Measurements from ENCODE around the gene LFNG. TPM values are rescaled to one million over a fixed set of nuclear protein-coding genes. Genes with fewer than 3 reads are reported as not detected.

The LFNG gene
- total RNA-seq, 1 donor from 2014 or later, result 58.0 TPM

- Histone ChIP-seq H3F3A (ENCODE audit: low read depth) (peaks cover 27% of the 10 kb centered on the region), H3K27me3 (no peaks in the 10 kb centered on the region), H3K36me3 (no peaks in the 10 kb centered on the region), H3K4me3 (no peak overlapping the region), H3K9me3 (ENCODE audit: low read depth) (no peaks in the 10 kb centered on the region), H3K27ac (no peak overlapping the region), H3K9ac (no peak overlapping the region), H3K4me1 (peaks cover 32% of the 10 kb centered on the region), H3K79me2 (ENCODE audit: low read depth) (peaks cover 6% of the 10 kb centered on the region), H3K4me2 (no peak overlapping the region), H2AFZ (replicated peaks) (no peak overlapping the region), H4K20me1 (ENCODE audit: low read depth) (peaks cover 4% of the 10 kb centered on the region)
- Mint-ChIP-seq H3K4me1 (peaks cover 54% of the 10 kb centered on the region), H3K27me3 (ENCODE audit: insufficient read depth, low read depth) (no peaks in the 10 kb centered on the region), H3K9me3 (no peaks in the 10 kb centered on the region), H3K36me3 (peaks cover 9% of the 10 kb centered on the region), H3K4me3 (peak overlapping the region; percentile 57), H3K27ac (no peak overlapping the region)
- DNase-seq (ENCODE audit: low spot score), result no peak
- TF ChIP-seq EZH2phosphoT487 (IDR thresholded peaks at IDR 0.05) (no peak), CTCF (IDR thresholded peaks at IDR 0.05) (no peak), EZH2 (IDR thresholded peaks at IDR 0.05) (no peak)
These were observed 46.8 kb downstream of the LFNG start for GRCh38 chr7:2566348-2566889.

GRCh38 chr7:2566890-2567678 lies 47.5 kb downstream of the LFNG start:
- no peaks in the 10 kb centered on the region for H3K9me3 Mint-ChIP-seq
- DNase-seq (ENCODE audit: low spot score), result no peak
- Histone ChIP-seq H2AFZ (replicated peaks) (no peak overlapping the region), H3K9me3 (ENCODE audit: low read depth) (no peaks in the 10 kb centered on the region), H3K4me1 (peaks cover 32% of the 10 kb centered on the region), H3K9ac (no peak overlapping the region), H3K4me2 (no peak overlapping the region), H3K27ac (no peak overlapping the region), H3F3A (ENCODE audit: low read depth) (peaks cover 27% of the 10 kb centered on the region), H3K36me3 (no peaks in the 10 kb centered on the region), H3K79me2 (ENCODE audit: low read depth) (peaks cover 6% of the 10 kb centered on the region), H4K20me1 (ENCODE audit: low read depth) (peaks cover 4% of the 10 kb centered on the region), H3K27me3 (no peaks in the 10 kb centered on the region), H3K4me3 (no peak overlapping the region)
- TF ChIP-seq EZH2phosphoT487 (IDR thresholded peaks at IDR 0.05), result no peak
- no peak for TF ChIP-seq CTCF (IDR thresholded peaks at IDR 0.05)
- no peak for TF ChIP-seq EZH2 (IDR thresholded peaks at IDR 0.05)
- H3K36me3 Mint-ChIP-seq, result peaks cover 9% of the 10 kb centered on the region
- peak overlapping the region; percentile 58 for H3K27ac Mint-ChIP-seq
- peak overlapping the region; percentile 57 for H3K4me3 Mint-ChIP-seq
- no peaks in the 10 kb centered on the region for H3K27me3 Mint-ChIP-seq (ENCODE audit: insufficient read depth, low read depth)
- peaks cover 50% of the 10 kb centered on the region for H3K4me1 Mint-ChIP-seq

- Histone ChIP-seq H3K9me3 (ENCODE audit: low read depth) (no peaks in the 10 kb centered on the region), H3K4me1 (peaks cover 32% of the 10 kb centered on the region), H3K9ac (no peak overlapping the region), H2AFZ (replicated peaks) (no peak overlapping the region), H3K27ac (no peak overlapping the region), H3K79me2 (ENCODE audit: low read depth) (peaks cover 6% of the 10 kb centered on the region), H3F3A (ENCODE audit: low read depth) (peaks cover 24% of the 10 kb centered on the region), H4K20me1 (ENCODE audit: low read depth) (peaks cover 4% of the 10 kb centered on the region), H3K4me2 (no peak overlapping the region), H3K36me3 (no peaks in the 10 kb centered on the region), H3K27me3 (no peaks in the 10 kb centered on the region), H3K4me3 (no peak overlapping the region)
- Mint-ChIP-seq H3K4me3 (no peak overlapping the region), H3K27me3 (ENCODE audit: insufficient read depth, low read depth) (no peaks in the 10 kb centered on the region), H3K4me1 (peaks cover 50% of the 10 kb centered on the region), H3K9me3 (no peaks in the 10 kb centered on the region), H3K27ac (no peak overlapping the region), H3K36me3 (peaks cover 9% of the 10 kb centered on the region)
- DNase-seq (ENCODE audit: low spot score), result peak; percentile 76
- TF ChIP-seq EZH2phosphoT487 (IDR thresholded peaks at IDR 0.05), result no peak
- peak; percentile 67 for TF ChIP-seq CTCF (IDR thresholded peaks at IDR 0.05)
These were observed 48.2 kb downstream of the LFNG start for GRCh38 chr7:2567679-2568278.

Data from neural progenitor cell (in vitro differentiated cells).